ENCODE results near the gene BCL11B. TPM values are rescaled to one million over a fixed set of nuclear protein-coding genes. Genes with fewer than 3 reads are reported as not detected.

Gene BCL11B
- total and polyA plus RNA-seq, 9 of the 15 experiments (the other 6 are each of a cell fraction or from before 2014, with no cell fraction given): 0.09 TPM; not detected in 8

GRCh38 chr14:99266181-99267178 is 5.5 kb downstream of the BCL11B start (continued):
- TF ChIP-seq, protein P1, sequence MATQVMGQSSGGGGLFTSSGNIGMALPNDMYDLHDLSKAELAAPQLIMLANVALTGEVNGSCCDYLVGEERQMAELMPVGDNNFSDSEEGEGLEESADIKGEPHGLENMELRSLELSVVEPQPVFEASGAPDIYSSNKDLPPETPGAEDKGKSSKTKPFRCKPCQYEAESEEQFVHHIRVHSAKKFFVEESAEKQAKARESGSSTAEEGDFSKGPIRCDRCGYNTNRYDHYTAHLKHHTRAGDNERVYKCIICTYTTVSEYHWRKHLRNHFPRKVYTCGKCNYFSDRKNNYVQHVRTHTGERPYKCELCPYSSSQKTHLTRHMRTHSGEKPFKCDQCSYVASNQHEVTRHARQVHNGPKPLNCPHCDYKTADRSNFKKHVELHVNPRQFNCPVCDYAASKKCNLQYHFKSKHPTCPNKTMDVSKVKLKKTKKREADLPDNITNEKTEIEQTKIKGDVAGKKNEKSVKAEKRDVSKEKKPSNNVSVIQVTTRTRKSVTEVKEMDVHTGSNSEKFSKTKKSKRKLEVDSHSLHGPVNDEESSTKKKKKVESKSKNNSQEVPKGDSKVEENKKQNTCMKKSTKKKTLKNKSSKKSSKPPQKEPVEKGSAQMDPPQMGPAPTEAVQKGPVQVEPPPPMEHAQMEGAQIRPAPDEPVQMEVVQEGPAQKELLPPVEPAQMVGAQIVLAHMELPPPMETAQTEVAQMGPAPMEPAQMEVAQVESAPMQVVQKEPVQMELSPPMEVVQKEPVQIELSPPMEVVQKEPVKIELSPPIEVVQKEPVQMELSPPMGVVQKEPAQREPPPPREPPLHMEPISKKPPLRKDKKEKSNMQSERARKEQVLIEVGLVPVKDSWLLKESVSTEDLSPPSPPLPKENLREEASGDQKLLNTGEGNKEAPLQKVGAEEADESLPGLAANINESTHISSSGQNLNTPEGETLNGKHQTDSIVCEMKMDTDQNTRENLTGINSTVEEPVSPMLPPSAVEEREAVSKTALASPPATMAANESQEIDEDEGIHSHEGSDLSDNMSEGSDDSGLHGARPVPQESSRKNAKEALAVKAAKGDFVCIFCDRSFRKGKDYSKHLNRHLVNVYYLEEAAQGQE (IDR thresholded peaks at IDR 0.05; ENCODE audit: borderline replicate concordance): peak; percentile 57; the same call in 1 of the 2 replicates
- TF ChIP-seq, protein P1 (CRISPR knock-in tag; IDR thresholded peaks at IDR 0.05; ENCODE audit: low read depth): no peak
- 0 out of 2 replicates have a peak, but pooled peaks have one; percentile 50 for TF ChIP-seq XRCC5 (IDR thresholded peaks at IDR 0.05; ENCODE audit: low read depth, low read length)
- TF ChIP-seq RAD21 (CRISPR knock-in tag; conservative IDR thresholded peaks at IDR 0.05 in 1 of 2, IDR thresholded peaks at IDR 0.05 in 1 of 2): peak; percentile 67 to 86
- peak; percentile 68 for TF ChIP-seq RB1 (IDR thresholded peaks at IDR 0.05; ENCODE audit: low read depth)
- no peak for TF ChIP-seq ZBTB7A (IDR thresholded peaks at IDR 0.05; ENCODE audit: borderline replicate concordance, control insufficient read depth, low read depth, low read length)
- peak; percentile 72; the same call in 1 of the 2 replicates for TF ChIP-seq STAG1 (CRISPR knock-in tag; IDR thresholded peaks at IDR 0.05; ENCODE audit: borderline replicate concordance)
- no peak for TF ChIP-seq SRSF7 (optimal IDR thresholded peaks at IDR 0.05; ENCODE audit: low read depth, low read length)
- no peak for TF ChIP-seq EZH2 (IDR thresholded peaks at IDR 0.05; ENCODE audit: borderline replicate concordance, low read depth, low read length)
- TF ChIP-seq DEAF1 (CRISPR knock-in tag; IDR thresholded peaks at IDR 0.05): peak; percentile 37; the same call in 1 of the 2 replicates
- TF ChIP-seq, protein P2, sequence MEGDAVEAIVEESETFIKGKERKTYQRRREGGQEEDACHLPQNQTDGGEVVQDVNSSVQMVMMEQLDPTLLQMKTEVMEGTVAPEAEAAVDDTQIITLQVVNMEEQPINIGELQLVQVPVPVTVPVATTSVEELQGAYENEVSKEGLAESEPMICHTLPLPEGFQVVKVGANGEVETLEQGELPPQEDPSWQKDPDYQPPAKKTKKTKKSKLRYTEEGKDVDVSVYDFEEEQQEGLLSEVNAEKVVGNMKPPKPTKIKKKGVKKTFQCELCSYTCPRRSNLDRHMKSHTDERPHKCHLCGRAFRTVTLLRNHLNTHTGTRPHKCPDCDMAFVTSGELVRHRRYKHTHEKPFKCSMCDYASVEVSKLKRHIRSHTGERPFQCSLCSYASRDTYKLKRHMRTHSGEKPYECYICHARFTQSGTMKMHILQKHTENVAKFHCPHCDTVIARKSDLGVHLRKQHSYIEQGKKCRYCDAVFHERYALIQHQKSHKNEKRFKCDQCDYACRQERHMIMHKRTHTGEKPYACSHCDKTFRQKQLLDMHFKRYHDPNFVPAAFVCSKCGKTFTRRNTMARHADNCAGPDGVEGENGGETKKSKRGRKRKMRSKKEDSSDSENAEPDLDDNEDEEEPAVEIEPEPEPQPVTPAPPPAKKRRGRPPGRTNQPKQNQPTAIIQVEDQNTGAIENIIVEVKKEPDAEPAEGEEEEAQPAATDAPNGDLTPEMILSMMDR (IDR thresholded peaks at IDR 0.05 in 2 of 3, conservative IDR thresholded peaks at IDR 0.05 in 1 of 3; ENCODE audit: insufficient read depth in 2 of 3, low read depth in 1 of 3, low read length in 3 of 3): peak; percentile 77 to 91 (median 87)
